Esophagus squamous epithelium (tissue), 5 donors: ENCODE results near the gene SLC4A7. TPM values are rescaled to one million over a fixed set of nuclear protein-coding genes. Genes with fewer than 3 reads are reported as not detected.

Experiments used
- DNase-seq: peaks from one replicate; lab custom pipeline; 2025; lab: John Stamatoyannopoulos, UW
- H3K27ac ChIP-seq, 4 donors: fragments of 200-600 bp; sonication (generic); one replicate each; pipeline ENCODE4 v1.5.1; 2016 to 2019; ENCODE audit warnings: mild to moderate bottlenecking in 1 of 4
- H3K27me3 ChIP-seq, 4 donors: fragments of 200-600 bp; sonication (generic); 1 replicate in 3 of 4; 2 replicates in 1 of 4; pipeline versions ENCODE4 v1.5.1 to v1.6.0; 2017 to 2021; ENCODE audit warnings: antibody characterized with exemption in 1 of 4
- H3K36me3 ChIP-seq, 3 donors: fragments of 200-600 bp; sonication (generic); one replicate each; pipeline ENCODE4 v1.5.1; 2016 to 2019
- H3K4me1 ChIP-seq, 3 donors: fragments of 200-600 bp; sonication (generic); one replicate each; pipeline ENCODE4 v1.5.1; 2017 to 2019
- H3K4me3 ChIP-seq, 4 donors: fragments of 200-600 bp; sonication (generic); 1 replicate in 3 of 4; 2 replicates in 1 of 4; pipeline ENCODE4 v1.5.1; 2016 to 2019; ENCODE audit warnings: mild to moderate bottlenecking in 2 of 4, moderate library complexity in 1 of 4
- H3K9me3 ChIP-seq, 3 donors: fragments of 200-600 bp; sonication (generic); one replicate each; pipeline ENCODE4 v1.5.1; 2016 to 2019
- CTCF ChIP-seq, 6 experiments: fragments of 450-650 bp in 4 of 6; fragments of 200-600 bp in 2 of 6; sonication (generic) in 2 of 6; IDR thresholded peaks; one replicate each; pipeline ENCODE4 v1.5.1; 2016 to 2019; ENCODE audit warnings: antibody characterized with exemption in 6 of 6, mild to moderate bottlenecking in 4 of 6, moderate library complexity in 4 of 6
- POLR2A ChIP-seq, 4 donors: fragments of 450-650 bp; IDR thresholded peaks; one replicate each; pipeline ENCODE4 v1.6.1; 2017; ENCODE audit warnings: antibody characterized with exemption in 4 of 4, mild to moderate bottlenecking in 4 of 4, moderate library complexity in 3 of 4
- WGBS, 2 donors: methylation state at CpG; one replicate each; pipeline ENCODE4 v1.1.5; 2018; 5-methylcytosine and 5-hydroxymethylcytosine counted together
- intact Hi-C: fragments of 100-400 bp; cut with DNase I; formaldehyde crosslinking; loops from one replicate; pipeline ENCODE4 v1.15.0; 2022
- total RNA-seq, 4 donors: library from RNA; depleted of rRNA; stranded (reverse); fragments of >200 nt; gene quantifications; one replicate each; pipeline ENCODE4 v1.1.0, GENCODE V29; 2016
- donor health status: DM: yes; HTN: yes; CAD: no.

SLC4A7 gene
- total RNA-seq, 4 donors from 2014 or later = 17.2 to 50.4 (median 30.5) TPM

- Histone ChIP-seq H3K4me1 (no peaks in the 10 kb centered on the region), H3K9me3 (no peaks in the 10 kb centered on the region), H3K36me3 (peaks cover 0 to 38% (median 0%) of the 10 kb centered on the region in 3 donors), H3K4me3 (no peak overlapping the region), H3K27me3 (no peaks in the 10 kb centered on the region), H3K27ac (no peak overlapping the region)
- intact Hi-C loops = no loop called here
- no peak for DNase-seq
- no peak for TF ChIP-seq CTCF (IDR thresholded peaks at IDR 0.05)
- no peak for TF ChIP-seq POLR2A (IDR thresholded peaks at IDR 0.05)
Observed at GRCh38 chr3:27378331-27378730, 105.9 kb downstream of the SLC4A7 start.

- Histone ChIP-seq H3K4me3 (no peak overlapping the region), H3K9me3 (no peaks in the 10 kb centered on the region), H3K27me3 (no peaks in the 10 kb centered on the region), H3K4me1 (no peaks in the 10 kb centered on the region), H3K27ac (no peak overlapping the region), H3K36me3 (peaks cover 0 to 21% (median 0%) of the 10 kb centered on the region in 3 donors)
- intact Hi-C loops = no loop called here
- TF ChIP-seq CTCF (IDR thresholded peaks at IDR 0.05) (no peak), POLR2A (IDR thresholded peaks at IDR 0.05) (no peak)
- WGBS, 2 donors = 87 to 88% methylated on average over 6 of the region's 6 CpGs
- DNase-seq = no peak
Observed at GRCh38 chr3:27376109-27376772, 107.9 kb downstream of the SLC4A7 start.

GRCh38 chr3:27368831-27369607, 115.2 kb downstream of the SLC4A7 start, which contains the start of gene NEK10:
Gene NEK10, minus strand, starts transcription at chr3:27369383. Its CDS starts 16,501 bp downstream, at chr3:27352882.
- TF ChIP-seq CTCF (IDR thresholded peaks at IDR 0.05) (peak in 2 of 6 experiments; percentile 9 to 13), POLR2A (IDR thresholded peaks at IDR 0.05) (no peak)
- intact Hi-C loops = no loop called here
- 7 to 18% methylated on average over 10 to 26 of the region's 48 CpGs for WGBS, 2 donors
- peak; percentile 55 for DNase-seq
- Histone ChIP-seq H3K4me3 (peak within 1 kb of the TSS; percentile 43 to 80 (median 66)), H3K27me3 (no peaks in the 10 kb centered on the region), H3K27ac (peak within 1 kb of the TSS in 2 of 4 donors; percentile 9 to 38), H3K36me3 (no peaks in the 10 kb centered on the region), H3K4me1 (peaks cover 0 to 13% (median 8%) of the 10 kb centered on the region in 3 donors), H3K9me3 (no peaks in the 10 kb centered on the region)

- peaks cover 0 to 13% (median 8%) of the 10 kb centered on the region in 3 donors for H3K4me1 ChIP-seq
- H3K27me3 ChIP-seq = no peaks in the 10 kb centered on the region
- intact Hi-C loops = no loop called here
- WGBS, 2 donors = 94 to 95% methylated on average over 1 of the region's 1 CpG
- no peak for DNase-seq
- H3K27ac ChIP-seq = no peak overlapping the region
- no peak overlapping the region for H3K4me3 ChIP-seq
- H3K9me3 ChIP-seq = no peaks in the 10 kb centered on the region
- no peak for TF ChIP-seq CTCF (IDR thresholded peaks at IDR 0.05)
- TF ChIP-seq POLR2A (IDR thresholded peaks at IDR 0.05) = no peak
- no peaks in the 10 kb centered on the region for H3K36me3 ChIP-seq
Observed at GRCh38 chr3:27366062-27366591, 118.1 kb downstream of the SLC4A7 start.
